ENCODE results near the gene SLC22A7.
A peak's percentile ranks its signal among the peaks of the same experiment; 100 is the strongest.

Gene SLC22A7

GRCh38 chr6:43284991-43285781, 12.9 kb upstream of the SLC22A7 start:
- DNase-seq, result no peak

GRCh38 chr6:43285832-43286231, 12.2 kb upstream of the SLC22A7 start:
- no peak for DNase-seq

- no peak for DNase-seq
Measured at GRCh38 chr6:43286456-43286979, 11.5 kb upstream of the SLC22A7 start.

- peak; percentile 33 for DNase-seq
Measured at GRCh38 chr6:43286980-43287716, 10.9 kb upstream of the SLC22A7 start.

GRCh38 chr6:43287717-43288679, 10.1 kb upstream of the SLC22A7 start:
- no peak for DNase-seq

GRCh38 chr6:43290339-43290904, 7.6 kb upstream of the SLC22A7 start:
- no peak for DNase-seq

- DNase-seq, result no peak
Measured at GRCh38 chr6:43290905-43291355, 7.1 kb upstream of the SLC22A7 start.

- no peak for DNase-seq
Measured at GRCh38 chr6:43291708-43292107, 6.4 kb upstream of the SLC22A7 start.

GRCh38 chr6:43292341-43292740, 5.7 kb upstream of the SLC22A7 start:
- no peak for DNase-seq

GRCh38 chr6:43292763-43293318, 5.2 kb upstream of the SLC22A7 start:
- DNase-seq, result no peak

- no peak for DNase-seq
Measured at GRCh38 chr6:43293698-43294097, 4.4 kb upstream of the SLC22A7 start.

GRCh38 chr6:43294536-43294935, 3.5 kb upstream of the SLC22A7 start:
- DNase-seq, result no peak

GRCh38 chr6:43295456-43295855, 2.6 kb upstream of the SLC22A7 start:
- no peak for DNase-seq

- DNase-seq, result no peak
Measured at GRCh38 chr6:43296780-43297497, 1.1 kb upstream of the SLC22A7 start.

GRCh38 chr6:43298565-43299337, 691 bp downstream of the SLC22A7 start:
- no peak for DNase-seq

GRCh38 chr6:43299338-43300293, 1.6 kb downstream of the SLC22A7 start:
- DNase-seq, result no peak

- DNase-seq, result no peak
Measured at GRCh38 chr6:43301081-43301870, 3.2 kb downstream of the SLC22A7 start.

GRCh38 chr6:43302126-43302525, 4.1 kb downstream of the SLC22A7 start:
- DNase-seq, result no peak

All from NCI-H82 (cell line).